Suppressor macrophage treated with lipopolysaccharide for 4 hours (primary cell): Measurements from ENCODE around the gene CPPED1.
"Not testable (repeated sequence)": the region's sequence is repeated elsewhere in the genome, so short reads cannot be mapped to it uniquely, and the experiment has no call there.

Source experiments
- DNase-seq: peaks from one replicate; pipeline ENCODE4 v3.0.0-alpha.2; 2020

The CPPED1 gene

GRCh38 chr16:12803203-12804093, at the start of gene CPPED1:
CPPED1 (minus strand) TSS chr16:12803887; CDS start chr16:12803776, 111 bp downstream.
- peak; percentile 97 for DNase-seq

GRCh38 chr16:12850186-12850585, 46.5 kb upstream of the CPPED1 start:
- no peak for DNase-seq

GRCh38 chr16:12846592-12846991, 42.9 kb upstream of the CPPED1 start:
- no peak for DNase-seq

GRCh38 chr16:12845282-12845681, 41.6 kb upstream of the CPPED1 start:
- no peak for DNase-seq

GRCh38 chr16:12837756-12838155, 34.1 kb upstream of the CPPED1 start:
- DNase-seq: no peak

GRCh38 chr16:12837291-12837690, 33.6 kb upstream of the CPPED1 start:
- peak; percentile 34 for DNase-seq

GRCh38 chr16:12833926-12834325, 30.2 kb upstream of the CPPED1 start:
- no peak for DNase-seq

- DNase-seq: no peak
Measured at GRCh38 chr16:12829096-12829888, 25.6 kb upstream of the CPPED1 start.

GRCh38 chr16:12828206-12828605, 24.5 kb upstream of the CPPED1 start:
- no peak for DNase-seq

- DNase-seq: no peak
Measured at GRCh38 chr16:12826559-12826958, 22.9 kb upstream of the CPPED1 start.

GRCh38 chr16:12819126-12820117, 15.7 kb upstream of the CPPED1 start:
- DNase-seq: peak; percentile 85

GRCh38 chr16:12818326-12818725, 14.6 kb upstream of the CPPED1 start:
- peak; percentile 19 for DNase-seq

- not testable (repeated sequence) for DNase-seq
Measured at GRCh38 chr16:12816791-12817214, 13.1 kb upstream of the CPPED1 start.

- DNase-seq: peak; percentile 56
Measured at GRCh38 chr16:12815361-12815760, 11.7 kb upstream of the CPPED1 start.

- DNase-seq: not testable (repeated sequence)
Measured at GRCh38 chr16:12813734-12814133, 10.0 kb upstream of the CPPED1 start.

- not testable (repeated sequence) for DNase-seq
Measured at GRCh38 chr16:12813321-12813720, 9.6 kb upstream of the CPPED1 start.

- DNase-seq: no peak
Measured at GRCh38 chr16:12811441-12812383, 8.0 kb upstream of the CPPED1 start.

GRCh38 chr16:12805066-12805465, 1.4 kb upstream of the CPPED1 start:
- no peak for DNase-seq

GRCh38 chr16:12804395-12804794, 708 bp upstream of the CPPED1 start:
- DNase-seq: no peak

- peak; percentile 12 for DNase-seq
Measured at GRCh38 chr16:12802661-12803060, 1.0 kb downstream of the CPPED1 start.

- DNase-seq: no peak
Measured at GRCh38 chr16:12802048-12802447, 1.6 kb downstream of the CPPED1 start.
